Neural progenitor cell (in vitro differentiated cells): ENCODE data around the gene ICE1.

Source experiments
- EZH2 ChIP-seq: fragments of 200-600 bp; sonication (generic); IDR thresholded peaks from 2 replicates; pipeline ENCODE4 v1.6.1; 2017; ENCODE audit warnings: antibody characterized with exemption, mild to moderate bottlenecking, moderate library complexity
- TF ChIP-seq, protein P1 (sequence below): fragments of 200-600 bp; sonication (generic); IDR thresholded peaks from 2 replicates; pipeline ENCODE4 v1.5.1; 2017; ENCODE audit warnings: antibody characterized with exemption, mild to moderate bottlenecking

DNA sequence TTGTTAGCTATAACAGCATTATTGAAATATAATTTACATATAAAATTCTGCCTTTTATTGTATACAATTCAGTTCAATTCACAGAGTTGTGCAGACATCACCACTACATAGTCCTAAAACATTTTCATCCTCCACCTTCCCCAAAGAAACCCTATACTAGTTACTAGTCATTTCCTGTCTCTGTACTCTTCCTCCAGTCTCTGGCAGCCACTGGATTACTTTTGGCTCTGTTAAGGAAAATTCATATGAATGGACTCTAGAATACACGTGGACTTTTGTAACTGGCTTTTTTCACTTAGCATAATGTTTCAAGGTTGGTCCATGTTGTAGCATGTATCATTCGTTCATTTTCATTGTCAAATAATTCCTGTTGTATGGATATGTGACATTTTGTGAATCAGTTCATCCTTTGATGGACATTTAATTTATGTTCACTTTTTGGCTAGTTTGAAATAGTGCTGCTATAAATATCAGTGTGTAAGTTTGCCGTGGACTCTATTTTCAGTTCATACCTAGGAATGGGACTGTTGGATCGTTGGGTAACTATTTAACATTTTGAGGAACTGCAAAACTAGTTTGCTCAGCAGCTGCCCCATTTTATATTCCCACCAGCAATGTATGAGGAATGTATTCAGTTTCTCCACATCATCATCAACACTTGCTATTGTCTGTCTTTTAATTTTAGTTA lies 9.7 kb downstream of the ICE1 start:
- TF ChIP-seq, protein P1, sequence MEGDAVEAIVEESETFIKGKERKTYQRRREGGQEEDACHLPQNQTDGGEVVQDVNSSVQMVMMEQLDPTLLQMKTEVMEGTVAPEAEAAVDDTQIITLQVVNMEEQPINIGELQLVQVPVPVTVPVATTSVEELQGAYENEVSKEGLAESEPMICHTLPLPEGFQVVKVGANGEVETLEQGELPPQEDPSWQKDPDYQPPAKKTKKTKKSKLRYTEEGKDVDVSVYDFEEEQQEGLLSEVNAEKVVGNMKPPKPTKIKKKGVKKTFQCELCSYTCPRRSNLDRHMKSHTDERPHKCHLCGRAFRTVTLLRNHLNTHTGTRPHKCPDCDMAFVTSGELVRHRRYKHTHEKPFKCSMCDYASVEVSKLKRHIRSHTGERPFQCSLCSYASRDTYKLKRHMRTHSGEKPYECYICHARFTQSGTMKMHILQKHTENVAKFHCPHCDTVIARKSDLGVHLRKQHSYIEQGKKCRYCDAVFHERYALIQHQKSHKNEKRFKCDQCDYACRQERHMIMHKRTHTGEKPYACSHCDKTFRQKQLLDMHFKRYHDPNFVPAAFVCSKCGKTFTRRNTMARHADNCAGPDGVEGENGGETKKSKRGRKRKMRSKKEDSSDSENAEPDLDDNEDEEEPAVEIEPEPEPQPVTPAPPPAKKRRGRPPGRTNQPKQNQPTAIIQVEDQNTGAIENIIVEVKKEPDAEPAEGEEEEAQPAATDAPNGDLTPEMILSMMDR = no peak
- TF ChIP-seq EZH2 = no peak
